ENCODE data around the gene IGFLR1.
"Not testable (repeated sequence)": the region's sequence is repeated elsewhere in the genome, so short reads cannot be mapped to it uniquely, and the experiment has no call there.

The IGFLR1 gene

GRCh38 chr19:35732540-35733179, 9.6 kb downstream of the IGFLR1 start:
- Histone ChIP-seq H3K4me1 (ENCODE audit: control insufficient read depth, insufficient read depth, low read length) (no peaks in the 10 kb centered on the region), H3K9ac (ENCODE audit: low read depth, low read length) (no peak overlapping the region), H3K36me3 (ENCODE audit: insufficient read depth, low read length) (peaks cover 83% of the 10 kb centered on the region), H3K4me3 (ENCODE audit: low read length) (no peak overlapping the region), H3K27me3 (ENCODE audit: control insufficient read depth, insufficient read depth, low read length) (no peaks in the 10 kb centered on the region), H3K9me3 (replicated peaks; ENCODE audit: low read length) (no peaks in the 10 kb centered on the region), H3K4me2 (ENCODE audit: low read length) (no peak overlapping the region)

- H3K9me3 ChIP-seq (replicated peaks; ENCODE audit: low read length), result no peaks in the 10 kb centered on the region
- H3K36me3 ChIP-seq (ENCODE audit: insufficient read depth, low read length), result peaks cover 87% of the 10 kb centered on the region
- no peak overlapping the region for H3K4me2 ChIP-seq (ENCODE audit: low read length)
- no peaks in the 10 kb centered on the region for H3K27me3 ChIP-seq (ENCODE audit: control insufficient read depth, insufficient read depth, low read length)
- no peaks in the 10 kb centered on the region for H3K4me1 ChIP-seq (ENCODE audit: control insufficient read depth, insufficient read depth, low read length)
- no peak overlapping the region for H3K4me3 ChIP-seq (ENCODE audit: low read length)
- H3K9ac ChIP-seq (ENCODE audit: low read depth, low read length), result no peak overlapping the region
These were observed 10.4 kb downstream of the IGFLR1 start for GRCh38 chr19:35731779-35732405.

- no peaks in the 10 kb centered on the region for H3K9me3 ChIP-seq (replicated peaks; ENCODE audit: low read length)
- no peaks in the 10 kb centered on the region for H3K27me3 ChIP-seq (ENCODE audit: control insufficient read depth, insufficient read depth, low read length)
- H3K9ac ChIP-seq (ENCODE audit: low read depth, low read length), result no peak overlapping the region
- no peak overlapping the region for H3K4me3 ChIP-seq (ENCODE audit: low read length)
- no peaks in the 10 kb centered on the region for H3K4me1 ChIP-seq (ENCODE audit: control insufficient read depth, insufficient read depth, low read length)
- peaks cover 83% of the 10 kb centered on the region for H3K36me3 ChIP-seq (ENCODE audit: insufficient read depth, low read length)
- no peak overlapping the region for H3K4me2 ChIP-seq (ENCODE audit: low read length)
These were observed 10.9 kb downstream of the IGFLR1 start for GRCh38 chr19:35731353-35731752.

- Histone ChIP-seq H3K9me3 (replicated peaks; ENCODE audit: low read length) (no peaks in the 10 kb centered on the region), H3K36me3 (ENCODE audit: insufficient read depth, low read length) (peaks cover 90% of the 10 kb centered on the region), H3K27me3 (ENCODE audit: control insufficient read depth, insufficient read depth, low read length) (no peaks in the 10 kb centered on the region), H3K4me3 (ENCODE audit: low read length) (no peak overlapping the region), H3K9ac (ENCODE audit: low read depth, low read length) (no peak overlapping the region), H3K4me2 (ENCODE audit: low read length) (no peak overlapping the region), H3K4me1 (ENCODE audit: control insufficient read depth, insufficient read depth, low read length) (no peaks in the 10 kb centered on the region)
These were observed 11.9 kb downstream of the IGFLR1 start for GRCh38 chr19:35730326-35730725.

- Histone ChIP-seq H3K36me3 (ENCODE audit: insufficient read depth, low read length) (peaks cover 90% of the 10 kb centered on the region), H3K4me3 (ENCODE audit: low read length) (no peak overlapping the region), H3K4me1 (ENCODE audit: control insufficient read depth, insufficient read depth, low read length) (no peaks in the 10 kb centered on the region), H3K9ac (ENCODE audit: low read depth, low read length) (no peak overlapping the region), H3K27me3 (ENCODE audit: control insufficient read depth, insufficient read depth, low read length) (no peaks in the 10 kb centered on the region), H3K9me3 (replicated peaks; ENCODE audit: low read length) (no peaks in the 10 kb centered on the region), H3K4me2 (ENCODE audit: low read length) (no peak overlapping the region)
These were observed 12.5 kb downstream of the IGFLR1 start for GRCh38 chr19:35729763-35730162.

GRCh38 chr19:35729021-35729420, 13.2 kb downstream of the IGFLR1 start:
- H3K27me3 ChIP-seq (ENCODE audit: control insufficient read depth, insufficient read depth, low read length), result no peaks in the 10 kb centered on the region
- no peak overlapping the region for H3K9ac ChIP-seq (ENCODE audit: low read depth, low read length)
- H3K4me2 ChIP-seq (ENCODE audit: low read length), result no peak overlapping the region
- peaks cover 88% of the 10 kb centered on the region for H3K36me3 ChIP-seq (ENCODE audit: insufficient read depth, low read length)
- no peak overlapping the region for H3K4me3 ChIP-seq (ENCODE audit: low read length)
- H3K4me1 ChIP-seq (ENCODE audit: control insufficient read depth, insufficient read depth, low read length), result no peaks in the 10 kb centered on the region
- H3K9me3 ChIP-seq (replicated peaks; ENCODE audit: low read length), result no peaks in the 10 kb centered on the region

GRCh38 chr19:35727956-35728706, 14.1 kb downstream of the IGFLR1 start:
- no peak overlapping the region for H3K9ac ChIP-seq (ENCODE audit: low read depth, low read length)
- no peaks in the 10 kb centered on the region for H3K4me1 ChIP-seq (ENCODE audit: control insufficient read depth, insufficient read depth, low read length)
- H3K4me2 ChIP-seq (ENCODE audit: low read length), result no peak overlapping the region
- H3K36me3 ChIP-seq (ENCODE audit: insufficient read depth, low read length), result peaks cover 89% of the 10 kb centered on the region
- no peaks in the 10 kb centered on the region for H3K27me3 ChIP-seq (ENCODE audit: control insufficient read depth, insufficient read depth, low read length)
- H3K9me3 ChIP-seq (replicated peaks; ENCODE audit: low read length), result no peaks in the 10 kb centered on the region
- H3K4me3 ChIP-seq (ENCODE audit: low read length), result no peak overlapping the region

- Histone ChIP-seq H3K27me3 (ENCODE audit: control insufficient read depth, insufficient read depth, low read length) (no peaks in the 10 kb centered on the region), H3K9me3 (replicated peaks; ENCODE audit: low read length) (no peaks in the 10 kb centered on the region), H3K4me3 (ENCODE audit: low read length) (no peak overlapping the region), H3K36me3 (ENCODE audit: insufficient read depth, low read length) (peaks cover 91% of the 10 kb centered on the region), H3K9ac (ENCODE audit: low read depth, low read length) (no peak overlapping the region), H3K4me1 (ENCODE audit: control insufficient read depth, insufficient read depth, low read length) (no peaks in the 10 kb centered on the region), H3K4me2 (ENCODE audit: low read length) (no peak overlapping the region)
These were observed 14.9 kb downstream of the IGFLR1 start for GRCh38 chr19:35727053-35727955.

GRCh38 chr19:35725216-35725861, 16.9 kb downstream of the IGFLR1 start:
- Histone ChIP-seq H3K4me1 (ENCODE audit: control insufficient read depth, insufficient read depth, low read length) (no peaks in the 10 kb centered on the region), H3K4me2 (ENCODE audit: low read length) (no peak overlapping the region), H3K9me3 (replicated peaks; ENCODE audit: low read length) (no peaks in the 10 kb centered on the region), H3K9ac (ENCODE audit: low read depth, low read length) (no peak overlapping the region), H3K36me3 (ENCODE audit: insufficient read depth, low read length) (peaks cover 86% of the 10 kb centered on the region), H3K27me3 (ENCODE audit: control insufficient read depth, insufficient read depth, low read length) (no peaks in the 10 kb centered on the region), H3K4me3 (ENCODE audit: low read length) (no peak overlapping the region)

- Histone ChIP-seq H3K36me3 (ENCODE audit: insufficient read depth, low read length) (peaks cover 84% of the 10 kb centered on the region), H3K4me1 (ENCODE audit: control insufficient read depth, insufficient read depth, low read length) (peaks cover under 1% of the 10 kb centered on the region), H3K4me3 (ENCODE audit: low read length) (no peak overlapping the region), H3K4me2 (ENCODE audit: low read length) (no peak overlapping the region), H3K9ac (ENCODE audit: low read depth, low read length) (no peak overlapping the region), H3K9me3 (replicated peaks; ENCODE audit: low read length) (no peaks in the 10 kb centered on the region), H3K27me3 (ENCODE audit: control insufficient read depth, insufficient read depth, low read length) (no peaks in the 10 kb centered on the region)
These were observed 17.7 kb downstream of the IGFLR1 start for GRCh38 chr19:35724560-35724959.

GRCh38 chr19:35724132-35724531, 18.1 kb downstream of the IGFLR1 start:
- not testable (repeated sequence) for H3K4me1 ChIP-seq (ENCODE audit: control insufficient read depth, insufficient read depth, low read length); H3K27me3 ChIP-seq (ENCODE audit: control insufficient read depth, insufficient read depth, low read length); H3K4me3 ChIP-seq (ENCODE audit: low read length); H3K4me2 ChIP-seq (ENCODE audit: low read length); H3K9me3 ChIP-seq (replicated peaks; ENCODE audit: low read length); H3K9ac ChIP-seq (ENCODE audit: low read depth, low read length)
- peaks cover 80% of the 10 kb centered on the region for H3K36me3 ChIP-seq (ENCODE audit: insufficient read depth, low read length)

Data from skeletal muscle satellite cell (primary cell).